GM21576 (cell line): ENCODE data around the gene TMEM223.
"Not testable (repeated sequence)": the region's sequence is repeated elsewhere in the genome, so short reads cannot be mapped to it uniquely, and the experiment has no call there.

ENCODE experiments used
- ATAC-seq: cut with Tn5 transposase; IDR thresholded peaks from one replicate; pipeline ENCODE4 v1.9.1; 2021; ENCODE audit warnings: mild to moderate bottlenecking, moderate library complexity; ENCODE audit not compliant: unreplicated experiment

TMEM223 gene

GRCh38 chr11:62804310-62805075 lies 12.7 kb upstream of the TMEM223 start:
- ATAC-seq, result peak; percentile 11

DNA sequence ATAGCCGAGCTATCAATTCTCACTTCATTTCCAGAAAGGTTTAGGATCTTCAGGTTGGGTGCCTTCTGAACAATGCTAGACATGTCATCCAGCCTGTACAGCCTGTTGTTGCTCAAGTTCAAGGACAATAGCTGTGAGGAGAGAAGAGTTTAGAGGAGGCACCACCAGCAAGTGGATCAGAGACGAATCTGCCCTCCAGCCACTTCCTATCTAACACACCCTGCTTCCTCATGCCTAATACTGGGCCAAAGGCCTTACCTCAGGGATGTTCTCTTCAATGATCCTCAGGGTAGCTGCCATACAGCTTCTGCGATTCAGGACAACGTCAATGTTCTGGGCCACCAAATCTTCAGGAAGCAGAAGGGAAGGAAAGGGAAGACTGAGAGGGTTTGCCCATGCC lies 9.3 kb upstream of the TMEM223 start:
- ATAC-seq, result no peak

GRCh38 chr11:62799486-62799885 lies 7.7 kb upstream of the TMEM223 start:
- ATAC-seq, result no peak

GRCh38 chr11:62796281-62796680 lies 4.5 kb upstream of the TMEM223 start:
- ATAC-seq, result no peak

DNA sequence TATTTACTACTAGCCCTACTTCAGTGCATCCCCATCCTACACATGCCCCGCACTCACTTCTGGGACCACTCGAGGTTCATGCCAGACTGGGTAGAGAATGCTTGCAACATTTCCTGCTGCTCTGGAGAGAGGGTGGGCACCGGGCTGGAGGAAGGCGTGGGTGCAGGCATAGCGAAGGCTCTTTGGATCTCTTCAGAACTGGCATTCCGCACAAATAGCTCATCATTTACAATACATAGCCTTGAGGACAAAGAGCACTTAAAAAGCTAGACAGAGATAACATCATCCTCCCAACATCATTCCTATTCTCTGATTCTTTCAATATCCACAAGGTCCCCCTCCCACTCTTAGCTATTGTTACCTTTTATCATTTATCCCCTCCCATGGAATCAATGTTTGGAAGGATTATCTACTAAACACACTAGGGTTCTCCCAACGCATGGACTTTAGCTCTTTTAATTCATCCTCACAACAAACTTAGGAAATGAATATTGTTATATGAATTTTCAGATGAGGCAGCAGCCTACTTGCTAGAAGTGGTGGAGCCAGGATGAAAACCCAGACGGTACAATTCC lies 2.5 kb upstream of the TMEM223 start:
- ATAC-seq, result no peak

DNA sequence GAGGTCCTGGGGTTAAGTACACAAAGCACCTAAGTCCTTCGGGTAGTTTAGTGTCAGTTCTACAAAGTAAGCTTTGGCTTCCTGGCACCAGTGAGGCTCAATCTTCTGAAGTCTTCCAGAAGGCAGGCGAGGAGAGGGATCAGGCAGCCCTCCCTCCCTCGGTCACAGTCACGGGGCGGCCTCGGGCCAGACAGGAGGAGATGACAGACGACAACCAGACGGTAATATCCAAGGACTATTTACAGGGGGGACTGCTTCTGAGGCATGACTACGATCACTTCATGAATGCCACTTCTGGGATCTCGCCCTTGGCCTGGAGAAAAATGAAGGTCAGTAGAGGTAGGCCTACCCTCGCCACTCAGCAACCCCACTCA lies 383 bp upstream of the TMEM223 start:
- no peak for ATAC-seq

DNA sequence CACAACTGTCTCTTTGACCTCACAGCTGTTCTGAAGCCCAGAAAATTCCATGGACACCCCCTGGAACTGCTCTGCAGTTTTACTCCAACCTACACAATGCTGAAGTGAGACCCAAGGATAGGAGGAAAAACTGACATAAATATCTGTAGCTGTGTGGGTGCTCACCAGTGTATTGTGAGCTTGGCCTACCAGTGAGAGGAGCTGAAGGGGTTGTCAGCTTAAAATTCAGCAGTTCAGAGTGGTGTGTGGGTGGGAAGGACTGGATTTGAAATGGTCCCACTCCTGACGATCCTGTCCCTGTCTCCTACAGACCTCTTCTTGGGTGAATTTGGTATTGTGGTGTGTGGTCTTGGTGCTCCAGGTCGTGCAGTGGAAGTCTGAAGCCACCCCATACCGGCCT lies 2.2 kb downstream of the TMEM223 start:
- no peak for ATAC-seq

DNA sequence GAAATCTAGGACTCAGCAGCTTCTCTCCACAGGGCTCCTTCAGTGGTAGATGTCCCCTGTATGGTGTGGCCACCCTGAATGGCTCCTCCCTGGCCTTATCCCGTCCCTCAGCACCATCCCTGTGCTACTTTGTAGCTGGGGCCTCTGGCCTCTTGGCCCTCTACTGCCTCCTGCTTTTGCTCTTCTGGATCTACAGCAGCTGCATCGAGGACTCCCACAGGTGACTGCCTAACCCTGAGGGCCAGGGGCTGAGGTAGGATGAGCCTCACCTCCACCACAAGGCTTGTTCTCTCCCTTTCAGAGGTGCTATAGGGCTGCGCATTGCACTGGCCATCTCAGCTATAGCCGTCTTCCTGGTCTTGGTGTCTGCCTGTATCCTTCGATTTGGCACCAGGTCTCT lies 2.8 kb downstream of the TMEM223 start:
- no peak for ATAC-seq

DNA sequence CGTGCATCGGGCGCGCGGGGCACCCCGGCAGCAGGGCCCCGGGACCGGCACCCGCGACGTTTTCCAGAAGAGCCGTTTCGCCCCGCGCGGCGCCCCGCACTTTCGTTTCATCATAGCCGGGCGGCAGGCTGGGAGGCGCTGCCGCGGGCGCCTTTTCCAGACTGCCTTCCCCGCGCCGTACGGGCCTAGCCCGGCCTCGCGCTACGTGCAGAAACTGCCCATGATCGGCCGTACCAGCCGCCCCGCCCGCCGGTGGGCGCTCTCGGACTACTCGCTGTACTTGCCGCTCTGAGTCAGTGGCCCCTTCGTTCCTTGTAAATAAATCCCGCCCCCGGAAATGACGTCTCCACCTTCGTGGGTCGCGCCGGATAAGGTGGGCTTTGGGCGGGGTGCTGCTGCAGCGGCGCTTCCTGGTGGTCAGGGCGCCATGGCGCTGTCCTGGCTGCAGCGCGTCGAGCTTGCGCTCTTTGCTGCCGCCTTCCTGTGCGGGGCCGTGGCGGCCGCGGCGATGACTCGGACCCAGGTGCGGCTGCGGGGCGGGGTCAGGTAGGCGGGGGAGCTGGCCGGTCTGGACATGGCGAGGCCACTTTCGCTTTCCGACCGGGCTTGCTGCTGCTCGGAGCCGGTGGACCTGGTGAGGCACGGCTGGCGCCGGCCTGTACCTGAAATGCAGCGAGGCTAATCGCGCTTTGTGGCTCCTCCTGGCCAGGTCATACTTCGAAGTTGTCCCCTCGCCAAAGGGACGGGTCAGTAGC lies 4.6 kb downstream of the TMEM223 start, which contains the start of gene TMEM179B:
Gene TMEM179B (plus strand): TSS at position 398 of the 755 bp plus-strand sequence. CDS start 30 bp downstream, at position 428.
- peak; percentile 73 for ATAC-seq

GRCh38 chr11:62786318-62787004 lies 5.3 kb downstream of the TMEM223 start:
- ATAC-seq, result peak; percentile 53

- ATAC-seq, result no peak
These were observed 9.1 kb downstream of the TMEM223 start for GRCh38 chr11:62782753-62783152.

- ATAC-seq, result no peak
These were observed 13.4 kb downstream of the TMEM223 start for GRCh38 chr11:62778441-62778840.

DNA sequence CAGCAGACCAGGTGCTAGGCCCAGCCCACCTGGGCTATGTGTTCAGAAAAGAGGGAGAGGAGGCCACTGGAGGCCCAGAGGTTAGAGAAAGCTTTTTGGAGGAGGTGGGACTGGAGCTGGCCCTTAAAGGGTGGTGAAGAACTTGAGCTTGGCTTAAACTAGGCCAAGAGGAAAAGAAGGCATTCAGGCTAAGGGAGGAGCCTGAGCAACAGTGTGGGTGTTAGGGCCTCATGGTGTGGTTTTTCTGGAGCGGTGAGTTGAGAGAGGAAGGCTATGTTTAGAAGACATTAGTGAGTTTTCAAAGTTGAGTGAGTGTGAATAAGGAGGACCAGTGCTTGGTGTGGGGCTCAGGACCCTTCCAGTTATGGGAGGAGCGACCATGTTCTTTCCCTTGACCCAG lies 14.4 kb downstream of the TMEM223 start:
- no peak for ATAC-seq

- ATAC-seq, result no peak
These were observed 16.2 kb downstream of the TMEM223 start for GRCh38 chr11:62775646-62776045.

DNA sequence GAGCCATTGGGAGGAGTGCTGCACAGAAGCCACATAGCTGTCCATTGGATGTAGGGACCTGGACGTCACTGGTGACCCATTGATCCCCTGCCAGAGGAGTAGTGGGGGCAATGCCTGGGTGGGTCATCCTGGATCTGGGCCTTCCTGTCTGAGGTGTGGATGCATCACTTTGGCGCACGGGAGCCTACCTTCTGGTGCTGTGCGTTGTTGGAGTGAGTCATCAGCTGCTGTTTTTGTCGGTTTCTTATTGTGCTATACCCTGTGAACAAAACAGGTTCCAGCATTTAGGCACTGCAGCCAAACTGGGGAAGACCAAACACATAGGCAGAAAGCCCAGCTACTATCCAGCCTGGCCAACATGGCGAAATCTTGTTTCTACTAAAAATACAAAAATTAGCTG lies 17.4 kb downstream of the TMEM223 start:
- ATAC-seq, result no peak

DNA sequence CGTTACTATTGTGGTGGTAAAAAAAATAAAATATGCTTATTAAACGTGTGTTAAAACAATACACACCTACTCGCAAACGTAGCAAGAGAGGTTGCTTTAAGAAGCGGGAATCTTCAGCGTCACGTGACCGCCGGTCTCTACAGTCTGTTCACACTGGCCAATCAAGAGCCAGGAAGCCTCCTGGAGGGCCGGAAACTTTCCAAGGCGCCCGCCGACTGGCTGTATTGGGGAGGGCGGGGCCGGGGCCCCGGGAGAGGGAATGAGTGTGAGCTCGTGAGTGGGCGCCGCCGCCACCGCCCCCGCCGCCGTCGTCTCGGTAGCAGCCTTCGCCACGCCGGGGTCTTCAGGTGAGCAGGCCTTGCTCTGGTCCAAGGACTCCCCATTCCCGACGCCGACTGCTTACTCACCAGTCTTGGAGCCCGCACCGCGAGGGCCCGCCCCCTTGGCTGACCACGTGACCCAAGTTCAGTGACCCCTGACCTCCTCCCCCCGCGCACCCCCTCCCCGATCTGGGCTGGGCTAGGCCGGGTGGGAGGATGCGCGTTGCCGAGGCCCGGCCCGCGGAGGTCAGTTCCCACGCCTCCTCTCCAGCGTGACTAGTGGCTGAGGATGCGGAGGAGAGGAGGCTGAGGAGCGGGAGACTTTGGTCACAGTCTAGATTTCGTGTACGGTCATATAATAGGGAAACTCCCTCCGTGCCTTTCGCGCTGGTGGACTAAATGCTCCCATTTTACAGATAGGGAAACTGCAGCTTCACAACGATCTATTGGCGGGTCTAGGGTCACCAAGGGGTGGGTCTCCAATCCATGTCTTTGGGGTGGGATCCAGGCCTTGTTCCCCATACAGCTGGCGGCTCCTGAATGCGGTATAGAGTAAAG lies 20.4 kb downstream of the TMEM223 start, which contains the start of gene TAF6L:
Gene TAF6L (plus strand): TSS at position 253 of the 878 bp plus-strand sequence. CDS start 4,388 bp downstream, outside the sequence.
- ATAC-seq, result peak; percentile 73

- ATAC-seq, result peak; percentile 7
These were observed 21.0 kb downstream of the TMEM223 start for GRCh38 chr11:62770778-62771143.

DNA sequence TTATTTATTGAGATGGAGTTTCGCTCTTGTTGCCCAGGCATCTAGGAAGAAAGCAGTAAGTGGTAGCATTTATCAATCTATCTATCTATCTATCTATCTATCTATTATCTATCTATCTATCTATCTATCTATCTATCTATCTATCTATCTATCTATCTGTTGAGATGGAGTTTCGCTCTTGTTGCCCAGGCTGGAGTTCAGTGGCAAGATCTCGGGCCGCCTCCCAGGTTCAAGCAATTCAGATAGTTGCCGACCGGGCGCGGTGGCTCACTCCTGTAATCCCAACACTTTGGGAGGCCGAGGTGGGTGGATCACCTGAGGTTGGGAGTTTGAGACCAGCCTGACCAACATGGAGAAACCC lies 31.0 kb downstream of the TMEM223 start:
- not testable (repeated sequence) for ATAC-seq

DNA sequence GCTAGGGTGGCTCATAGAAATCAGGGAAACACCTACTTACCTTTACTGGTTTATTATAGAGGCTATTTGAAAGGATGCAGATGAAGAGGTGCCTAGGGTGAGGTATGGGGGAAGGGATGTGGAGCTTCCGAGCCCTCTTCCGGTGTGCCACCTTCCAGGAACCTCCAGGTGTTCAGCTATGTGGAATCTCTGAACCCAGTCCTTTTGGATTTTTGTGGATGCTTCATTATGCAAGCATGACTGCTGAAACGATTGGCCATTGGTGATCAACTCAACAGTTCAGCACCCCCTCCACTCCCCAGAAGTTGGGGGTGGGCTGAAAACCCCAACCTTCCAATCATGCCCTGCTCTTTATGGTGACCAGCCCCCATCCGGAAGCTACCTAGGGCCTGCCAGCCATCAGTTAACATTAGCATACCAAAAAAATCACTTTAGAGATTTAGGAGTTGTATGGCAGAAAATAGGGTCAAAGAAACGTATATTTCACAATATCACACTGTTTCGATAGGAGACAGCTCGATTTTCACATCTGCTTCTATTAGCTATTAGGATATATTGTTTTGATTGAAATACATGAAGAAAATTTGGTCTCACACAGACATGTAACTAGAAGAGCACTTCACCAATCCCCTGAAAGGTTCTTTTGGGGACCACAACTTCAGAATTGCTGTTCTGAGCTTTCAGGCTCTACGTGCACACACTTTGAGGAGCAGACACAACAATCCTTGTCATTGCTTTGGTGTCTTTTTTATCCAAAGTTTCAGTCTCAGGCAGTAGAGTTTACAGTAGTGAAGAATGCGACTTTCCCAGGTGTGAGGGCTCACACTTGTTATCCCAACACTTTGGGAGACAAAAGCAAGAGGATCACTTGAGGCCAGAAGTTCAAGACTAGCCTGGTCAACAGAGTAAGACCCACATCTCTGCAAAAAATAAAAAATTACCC lies 33.7 kb downstream of the TMEM223 start:
- ATAC-seq, result no peak
